NCI-H510A (cell line): ENCODE data around the gene C5orf46.
A peak's percentile ranks its signal among the peaks of the same experiment; 100 is the strongest.
"Not testable (repeated sequence)": the region's sequence is repeated elsewhere in the genome, so short reads cannot be mapped to it uniquely, and the experiment has no call there.

ENCODE experiments used
- DNase-seq: peaks from one replicate; lab custom pipeline; 2025; lab: John Stamatoyannopoulos, UW

The C5orf46 gene

DNA sequence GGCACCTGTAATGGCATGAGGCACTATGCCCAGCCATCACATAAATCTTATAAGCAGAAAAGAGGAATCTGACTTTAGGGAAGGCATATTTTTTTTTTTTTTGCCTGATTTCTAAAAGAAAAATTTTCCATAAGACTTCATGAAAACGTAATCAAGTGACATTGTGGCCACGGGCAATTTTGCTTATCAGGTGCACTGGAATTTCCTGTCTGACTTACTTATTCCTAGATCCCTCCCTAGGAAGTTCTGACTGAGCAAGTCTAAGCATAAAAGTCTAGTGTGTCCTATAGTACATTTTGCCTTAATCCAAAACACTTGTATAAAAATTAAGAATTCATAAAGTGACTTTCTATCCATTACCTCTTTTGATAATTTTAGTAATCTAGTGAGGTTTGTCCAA, 12.5 kb downstream of the C5orf46 start:
- DNase-seq, result no peak

DNA sequence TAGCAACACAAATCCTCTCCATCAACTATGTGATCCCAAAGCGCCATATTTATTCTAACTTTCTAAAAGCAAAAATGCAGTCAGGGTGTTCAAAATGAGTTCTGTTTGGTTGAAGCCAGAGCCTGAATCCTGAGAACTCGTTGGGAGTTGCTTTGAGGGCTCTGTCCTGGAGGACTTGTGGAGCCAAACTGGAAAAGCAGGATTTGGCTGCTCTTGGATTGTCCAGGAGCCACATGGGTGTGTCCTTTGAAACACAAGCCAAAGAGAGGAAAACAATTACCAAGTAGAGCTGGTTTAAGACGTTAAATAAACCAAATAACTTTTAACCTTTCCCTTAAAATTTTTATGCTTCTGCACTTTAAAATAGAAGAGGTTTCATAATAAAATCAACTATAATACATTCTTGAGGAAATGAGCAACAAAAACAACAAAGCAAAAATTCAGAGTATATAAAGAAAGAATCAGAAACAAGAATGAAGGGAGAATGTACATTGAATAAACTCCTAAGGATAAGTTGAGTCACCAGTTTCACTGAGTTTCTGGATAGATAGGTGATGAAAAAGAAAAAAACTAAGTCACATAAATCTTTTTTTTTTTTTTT, 13.5 kb downstream of the C5orf46 start:
- DNase-seq, result peak; percentile 91

DNA sequence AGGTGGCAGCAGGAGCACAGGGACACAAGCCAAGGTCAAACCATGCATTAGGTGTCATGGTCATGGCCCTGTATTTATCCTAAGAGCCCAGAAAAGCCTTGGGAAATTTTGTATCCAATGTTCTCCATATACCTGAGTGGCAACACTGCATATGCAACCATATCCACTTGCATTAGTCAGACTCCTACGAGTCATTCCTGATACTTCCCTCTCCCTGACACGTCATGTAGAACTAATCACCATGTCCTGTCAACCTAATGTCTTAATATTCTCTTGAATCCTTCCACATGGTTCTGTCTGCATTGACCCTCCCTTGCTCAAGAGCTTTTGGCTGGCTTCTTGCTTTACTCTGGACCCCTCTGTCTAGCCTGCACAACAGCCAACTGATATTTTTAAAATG, 18.4 kb downstream of the C5orf46 start:
- no peak for DNase-seq

DNA sequence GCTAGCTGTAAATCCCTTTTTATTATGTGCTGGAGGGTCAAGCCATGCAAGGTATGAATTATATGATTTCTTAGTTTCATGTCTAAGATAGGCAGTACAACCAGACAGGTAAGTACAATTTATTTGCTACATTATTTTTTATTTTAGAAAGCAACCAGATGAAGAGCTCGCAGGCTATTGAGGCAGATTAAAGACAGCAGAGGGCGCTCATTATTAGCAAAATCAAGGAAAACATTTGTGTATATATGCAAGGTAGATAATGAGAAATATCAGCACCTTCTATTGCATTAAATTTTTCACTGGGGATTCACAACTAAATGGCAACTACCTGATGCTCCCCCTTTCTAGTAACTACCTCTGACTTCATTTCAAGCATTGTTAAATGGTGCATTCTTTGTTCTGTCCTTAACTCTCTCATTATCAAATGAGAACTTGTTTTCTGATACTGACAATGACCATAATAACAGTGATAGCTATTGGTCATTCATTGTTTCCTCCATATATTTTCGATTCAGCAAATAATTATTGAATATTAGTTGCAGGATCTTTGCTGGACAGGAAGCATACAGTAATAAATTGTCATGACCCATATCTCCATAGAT, 19.2 kb downstream of the C5orf46 start:
- peak; percentile 2 for DNase-seq

DNA sequence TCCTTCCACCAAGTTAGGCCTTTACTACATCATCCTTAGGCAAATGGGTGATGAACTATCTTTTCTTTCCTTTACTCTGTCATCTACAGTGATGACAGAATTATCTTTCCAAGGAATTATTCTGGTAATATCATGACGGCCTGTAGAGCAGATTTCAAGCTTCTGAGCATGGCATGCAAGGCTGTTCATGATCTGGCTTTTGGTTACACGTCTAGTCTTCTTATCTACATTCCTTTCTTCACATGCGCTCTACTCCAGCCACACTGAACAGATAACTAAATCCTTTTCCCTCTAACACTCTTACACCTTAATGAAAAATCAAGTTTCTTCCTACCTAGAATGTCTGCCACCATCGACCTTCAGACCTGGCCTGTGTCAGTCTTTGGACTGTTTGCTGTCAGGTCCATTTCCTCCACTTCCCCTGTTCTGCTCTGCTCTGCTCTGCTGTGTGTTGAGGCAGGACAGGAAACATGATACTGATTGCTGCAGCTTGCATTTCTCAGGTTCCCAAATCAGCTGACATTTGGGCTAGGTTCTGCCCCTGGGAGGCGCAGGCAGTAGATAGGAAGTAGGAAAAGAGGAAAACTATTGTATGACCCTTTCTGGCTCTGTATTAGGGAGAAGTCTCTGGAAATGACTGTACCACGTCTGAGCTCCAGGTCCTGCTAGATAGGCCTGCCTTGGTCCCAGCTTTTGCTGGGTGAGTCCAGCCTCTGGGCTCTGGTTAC, 23.6 kb downstream of the C5orf46 start:
- DNase-seq, result no peak

DNA sequence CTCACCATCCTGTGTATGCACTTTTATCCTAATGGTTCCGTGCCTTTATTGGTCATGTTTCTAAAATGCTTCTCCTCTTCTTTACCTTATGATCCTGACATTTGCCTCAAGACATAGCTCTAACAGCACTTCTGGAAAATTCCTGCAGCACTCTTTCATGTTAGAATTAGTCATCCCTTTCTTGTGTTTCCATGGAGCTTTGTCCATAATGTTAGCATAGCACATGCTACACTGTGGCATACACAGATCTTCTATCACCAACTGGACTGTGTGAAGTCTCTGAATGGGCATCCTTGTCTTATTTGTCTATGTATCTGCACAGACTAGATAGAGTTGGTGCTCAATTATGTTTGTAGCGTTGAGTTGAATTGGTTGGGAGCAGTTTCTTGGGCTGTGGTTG, 25.9 kb downstream of the C5orf46 start:
- no peak for DNase-seq

DNA sequence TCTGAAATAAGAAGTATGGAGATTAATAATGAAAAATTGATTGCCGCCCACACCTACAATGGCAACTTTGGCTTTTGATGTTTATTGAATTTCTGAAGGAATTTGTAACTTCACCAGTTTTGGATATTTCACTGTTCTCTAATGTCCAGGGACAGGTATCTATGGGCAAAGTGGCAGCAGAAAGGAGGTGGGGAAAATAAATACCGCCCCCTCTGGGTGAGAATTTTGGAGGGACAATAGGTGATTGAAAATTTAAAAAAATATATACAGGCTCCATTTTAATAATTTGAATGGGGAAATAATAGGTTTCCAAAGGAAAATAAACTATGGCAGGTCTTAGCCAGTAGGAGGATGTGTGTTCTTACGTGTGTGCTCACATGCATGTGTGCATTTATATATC, 26.6 kb downstream of the C5orf46 start:
- DNase-seq, result no peak

DNA sequence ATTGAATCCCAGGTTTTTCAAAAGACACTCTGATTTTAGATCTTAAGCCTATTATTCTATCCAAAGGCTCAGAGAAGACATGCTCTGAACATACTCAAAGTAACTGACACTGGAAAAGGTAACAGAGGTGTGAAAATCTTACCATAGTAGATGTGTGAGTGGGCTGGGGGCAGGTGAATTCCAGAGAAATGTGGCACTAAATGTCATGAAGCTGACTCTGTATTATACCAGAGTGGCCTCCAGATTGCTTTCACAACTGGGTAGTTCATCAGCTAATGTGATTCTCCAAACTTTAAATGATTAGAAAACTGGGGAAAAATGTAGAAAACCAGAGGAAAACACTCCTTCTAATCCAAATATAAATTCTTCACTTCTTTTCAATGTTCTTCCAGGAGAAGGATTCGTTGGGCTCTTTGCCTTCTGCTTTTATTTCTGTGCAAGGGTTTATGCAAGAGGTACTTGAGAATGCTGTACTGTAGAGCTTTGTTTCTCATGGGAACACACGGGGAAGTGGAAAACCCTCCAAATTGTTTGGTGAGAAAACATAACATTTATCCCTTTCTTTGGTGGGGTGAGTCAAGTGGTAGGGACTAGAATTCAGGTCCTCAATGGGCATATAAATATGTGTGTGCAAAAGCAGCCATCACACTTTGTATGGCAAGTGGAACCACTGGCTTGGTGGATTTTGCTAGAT, 28.1 kb downstream of the C5orf46 start, which contains the start of gene SCGB3A2:
Gene SCGB3A2 (plus strand): TSS at position 646 of the 694 bp plus-strand sequence. CDS start 93 bp downstream, outside the sequence.
- DNase-seq, result no peak

DNA sequence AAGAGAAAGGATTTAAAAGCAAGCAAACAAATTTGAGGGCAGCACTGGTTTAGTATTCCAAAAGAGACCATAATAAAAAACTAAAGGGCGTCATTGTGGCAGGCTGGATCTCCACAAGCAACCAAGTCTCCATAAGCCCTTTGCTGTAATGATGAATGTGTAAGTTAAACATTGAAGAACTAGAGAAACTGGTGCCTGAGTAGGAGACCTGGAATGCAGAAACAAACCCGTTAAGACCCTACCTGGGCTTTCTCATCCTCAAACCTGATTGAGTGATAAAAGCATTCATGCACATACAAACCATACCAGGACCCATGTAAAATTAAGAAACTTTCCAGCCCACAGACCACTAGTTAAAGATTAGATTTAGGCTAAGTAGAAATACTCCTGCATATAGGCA, 29.7 kb downstream of the C5orf46 start:
- no peak for DNase-seq

DNA sequence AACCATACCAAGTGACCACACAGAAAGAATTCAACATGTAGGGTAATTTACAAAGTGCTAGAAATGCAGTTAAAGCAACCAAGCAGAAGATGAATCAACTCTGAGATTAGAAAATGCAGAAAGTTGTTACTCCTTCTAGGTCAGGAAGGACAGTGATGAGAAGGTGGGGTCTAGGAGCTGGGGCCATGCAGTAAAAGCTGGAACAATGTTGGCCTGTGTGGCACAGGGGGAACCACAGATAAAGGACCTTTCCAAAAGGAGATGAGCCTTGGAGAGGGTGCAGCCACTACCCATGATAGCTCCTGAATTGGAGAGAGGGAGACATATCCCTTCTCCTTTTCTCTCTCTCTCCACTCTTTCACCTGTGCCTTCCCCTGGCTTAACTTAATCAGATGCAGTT, 30.2 kb downstream of the C5orf46 start:
- no peak for DNase-seq

DNA sequence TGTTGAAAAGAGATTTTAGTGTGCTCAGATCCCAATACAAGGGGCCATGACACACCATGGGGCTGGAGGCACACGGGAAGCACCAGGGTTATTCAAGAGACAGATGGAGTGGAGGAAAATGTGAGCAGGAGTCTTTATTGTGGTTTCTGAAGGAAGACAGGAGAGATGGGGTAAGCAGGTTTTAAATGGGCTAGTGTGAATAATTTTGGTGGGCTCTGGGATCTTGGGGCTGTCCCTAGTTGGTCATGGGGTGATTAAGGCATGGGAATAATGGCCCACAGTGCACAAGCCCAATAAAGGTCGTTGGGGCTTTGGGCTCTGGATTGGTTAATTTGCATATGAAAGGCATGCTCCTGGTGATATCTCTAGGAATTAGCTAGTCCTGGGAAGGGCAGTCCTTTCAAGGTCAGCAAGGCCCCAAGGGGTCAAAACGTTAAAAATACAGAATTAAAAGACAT, 31.4 kb downstream of the C5orf46 start:
- DNase-seq, result no peak

DNA sequence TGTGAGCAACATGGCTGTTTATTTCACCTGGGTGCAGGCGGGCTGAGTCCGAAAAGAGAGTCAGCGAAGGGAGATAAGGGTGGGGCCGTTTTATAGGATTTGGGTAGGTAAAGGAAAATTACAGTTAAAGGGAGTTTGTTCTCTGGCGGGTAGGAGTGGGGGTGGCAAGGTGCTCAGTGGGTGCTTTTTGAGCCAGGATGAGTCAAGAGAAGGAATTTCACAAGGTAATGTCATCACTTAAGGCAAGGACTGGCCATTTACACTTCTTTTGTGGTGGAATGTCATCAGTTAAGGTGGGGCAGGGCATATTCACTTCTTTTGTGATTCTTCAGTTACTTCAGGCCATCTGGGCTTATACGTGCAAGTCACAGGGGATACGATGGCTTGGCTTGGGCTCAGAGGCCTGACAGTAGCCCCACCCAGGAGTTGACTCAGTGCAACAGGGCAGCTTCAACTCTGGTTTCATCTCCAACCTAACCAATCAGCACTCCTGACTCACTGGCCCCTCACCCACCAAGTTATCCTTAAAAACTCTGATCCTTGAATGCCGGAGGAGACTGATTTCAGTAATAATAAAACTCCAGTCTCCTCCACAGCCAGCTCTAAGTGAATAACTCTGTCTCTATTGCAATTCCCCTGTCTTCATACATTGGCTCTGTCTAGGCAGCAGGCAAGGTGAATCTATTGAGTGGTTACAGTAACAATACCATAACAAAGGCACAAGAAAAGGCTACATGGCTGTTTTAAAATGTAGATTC, 32.0 kb downstream of the C5orf46 start:
- not testable (repeated sequence) for DNase-seq

DNA sequence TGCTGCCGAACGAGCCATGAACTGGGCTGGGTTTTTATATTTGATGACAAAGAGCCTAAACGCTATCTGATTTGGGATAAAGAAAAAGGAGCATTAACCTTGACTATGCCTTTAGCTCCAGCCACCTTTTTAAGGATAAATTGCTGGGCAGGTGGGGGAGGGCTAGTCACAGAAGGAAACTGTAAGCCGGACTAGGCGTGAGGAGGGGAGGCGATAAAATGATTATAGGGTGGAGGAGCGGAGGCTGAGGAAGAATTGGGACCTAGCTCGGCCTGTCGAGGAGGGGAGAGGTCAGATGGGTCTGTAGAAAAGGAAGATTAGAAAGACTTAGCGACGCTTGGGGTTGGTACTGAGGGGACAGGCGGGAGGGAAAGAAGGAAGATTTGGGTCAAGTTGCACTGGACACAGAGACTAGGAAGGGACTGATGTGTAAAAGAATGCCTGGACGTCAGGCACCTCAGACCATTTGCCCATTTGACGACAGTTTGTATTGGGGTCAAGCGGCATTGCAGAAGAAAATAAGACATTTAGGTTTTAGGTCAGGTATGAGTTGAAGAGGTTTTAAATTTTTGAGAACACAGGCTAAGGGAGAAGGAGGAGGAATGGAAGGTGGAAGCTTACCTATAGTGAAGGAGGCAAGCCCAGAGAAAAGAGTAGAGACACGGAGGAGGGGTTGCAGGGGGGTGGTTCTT, 33.4 kb downstream of the C5orf46 start:
- not testable (repeated sequence) for DNase-seq

DNA sequence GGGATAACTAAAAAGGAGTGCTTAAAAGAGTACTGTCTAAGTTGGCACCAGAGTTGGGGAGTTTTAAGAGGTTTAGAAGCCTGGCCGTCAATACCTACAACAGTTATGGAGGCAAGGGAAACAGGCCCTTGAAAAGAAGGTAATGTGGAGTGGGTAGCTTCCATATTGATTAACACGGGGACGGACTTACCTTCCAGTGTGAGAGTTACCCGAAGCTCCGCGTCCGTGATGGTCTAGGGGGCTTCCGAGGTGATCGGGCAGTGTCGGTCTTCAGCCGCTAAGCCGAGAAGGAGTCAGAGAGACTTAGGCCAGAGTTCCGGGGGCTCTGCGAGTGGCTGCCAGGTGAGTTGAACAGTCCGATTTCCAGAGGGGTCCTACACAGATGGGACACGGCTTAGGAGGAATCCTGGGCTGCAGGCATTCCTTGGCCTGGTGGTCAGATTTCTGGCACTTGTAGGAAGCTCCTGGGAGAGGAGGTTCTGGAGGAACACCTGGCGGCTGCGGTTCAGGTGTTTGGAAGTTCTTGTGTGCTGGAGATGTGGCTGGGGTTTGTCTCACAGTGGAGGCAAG, 34.3 kb downstream of the C5orf46 start:
- DNase-seq, result not testable (repeated sequence)

DNA sequence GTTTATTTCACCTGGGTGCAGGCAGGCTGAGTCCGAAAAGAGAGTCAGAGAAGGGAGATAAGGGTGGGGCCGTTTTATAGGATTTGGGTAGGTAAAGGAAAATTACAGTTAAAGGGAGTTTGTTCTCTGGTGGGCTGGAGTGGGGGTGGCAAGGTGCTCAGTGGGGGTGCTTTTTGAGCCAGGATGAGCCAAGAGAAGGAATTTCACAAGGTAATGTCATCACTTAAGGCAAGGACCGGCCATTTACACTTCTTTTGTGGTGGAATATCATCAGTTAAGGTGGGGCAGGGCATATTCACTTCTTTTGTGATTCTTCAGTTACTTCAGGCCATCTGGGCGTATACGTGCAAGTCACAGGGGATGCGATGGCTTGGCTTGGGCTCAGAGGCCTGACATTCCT, 36.4 kb downstream of the C5orf46 start:
- not testable (repeated sequence) for DNase-seq

DNA sequence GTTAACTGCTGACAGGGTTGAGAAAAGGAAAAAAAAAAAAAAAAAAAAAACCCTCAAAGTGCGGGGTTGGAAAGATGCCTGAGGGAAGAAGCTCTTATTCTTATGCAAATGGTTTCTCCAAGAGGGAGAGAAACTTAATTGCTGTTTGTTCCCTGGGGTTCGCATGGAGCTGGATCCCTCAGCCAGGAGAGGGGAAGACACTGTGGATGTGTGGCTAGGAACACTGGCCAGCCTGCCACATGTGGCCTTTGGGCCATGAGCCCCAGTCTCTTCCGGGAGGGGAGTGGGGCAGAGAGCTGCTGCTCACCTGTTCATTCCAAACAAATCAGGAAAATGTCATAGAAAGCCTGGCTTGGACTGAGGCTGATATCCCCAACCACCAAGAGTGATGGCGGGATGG, 37.2 kb downstream of the C5orf46 start:
- no peak for DNase-seq

DNA sequence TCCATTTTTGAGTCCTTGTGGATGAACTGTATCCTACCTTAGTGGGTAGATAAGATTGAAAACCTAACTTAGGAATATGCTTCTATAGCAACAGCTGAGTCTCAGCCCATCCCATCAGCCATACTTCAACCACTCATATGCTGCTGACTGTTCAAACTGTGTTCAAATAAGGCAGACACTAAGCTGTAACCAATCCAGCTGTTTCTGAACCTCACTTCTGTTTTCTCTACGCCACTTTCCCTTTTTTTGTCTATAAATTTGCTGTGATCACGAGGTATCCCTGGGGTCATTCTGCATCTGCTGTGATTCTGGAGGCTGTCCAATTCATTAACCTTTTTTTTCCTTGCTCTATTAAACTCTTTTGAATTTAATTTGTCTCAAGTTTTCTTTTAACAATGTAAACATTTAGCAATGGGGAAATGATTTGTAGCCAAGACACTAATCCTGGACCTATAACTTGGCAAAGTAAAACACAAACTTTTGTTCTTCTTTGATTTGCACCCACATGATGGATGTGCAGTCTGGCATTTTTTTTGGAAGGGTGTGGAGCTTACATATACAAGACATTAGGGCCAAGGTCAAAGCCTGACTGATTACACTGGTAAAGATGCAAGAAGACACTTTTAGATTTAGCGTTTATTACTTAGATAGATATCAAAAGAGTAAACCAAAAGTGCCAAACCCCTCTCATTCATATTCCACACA, 42.7 kb downstream of the C5orf46 start:
- DNase-seq, result no peak

DNA sequence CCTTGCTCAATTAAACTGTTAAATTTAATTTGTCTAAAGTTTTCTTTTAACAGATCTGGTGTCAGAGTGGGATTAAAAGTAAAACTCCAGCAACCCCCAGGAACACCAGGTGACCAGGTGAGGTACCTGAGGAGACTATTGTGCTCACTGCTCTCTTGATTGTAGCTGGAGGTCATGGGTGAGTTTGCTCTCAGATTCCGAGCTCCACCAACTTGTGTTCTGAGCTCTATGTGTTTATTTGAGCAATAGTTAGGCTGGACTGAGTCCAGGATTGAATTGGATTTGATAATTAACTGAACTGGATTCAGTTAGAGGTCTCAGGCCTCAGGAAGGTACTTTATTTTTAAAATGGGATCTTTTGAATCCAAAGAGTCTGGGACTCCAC, 45.7 kb downstream of the C5orf46 start:
- DNase-seq, result no peak

DNA sequence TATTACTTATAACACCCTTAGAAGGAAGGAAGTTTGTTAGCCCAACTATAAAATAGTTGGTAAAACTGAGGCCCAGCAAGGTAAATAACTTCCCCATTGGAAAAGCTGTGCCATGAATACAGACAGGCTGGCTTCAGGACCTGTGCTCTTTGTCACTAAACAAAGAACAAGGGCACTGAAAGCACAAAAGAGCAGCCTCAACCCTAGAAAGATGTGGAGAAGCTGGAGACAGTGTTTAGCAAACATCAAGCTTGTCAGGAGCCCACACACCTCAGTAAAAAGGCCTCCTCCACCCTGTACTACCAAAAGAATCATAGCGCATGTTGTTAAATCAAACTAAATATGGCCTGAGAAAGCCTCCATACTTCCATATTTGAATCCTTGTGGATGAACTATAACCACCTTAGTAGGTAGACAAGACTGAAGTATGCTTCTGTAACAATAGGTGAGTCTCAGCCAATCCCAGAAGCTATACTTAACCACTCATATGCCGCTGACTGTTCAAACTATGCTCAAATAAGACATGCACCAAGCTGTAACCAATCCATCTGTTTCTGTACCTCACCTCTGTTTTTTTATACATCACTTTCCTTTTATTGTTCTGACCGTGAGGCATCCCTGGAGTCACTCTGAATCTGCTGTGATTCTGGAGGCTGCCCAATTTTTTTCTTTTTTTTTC, 46.2 kb downstream of the C5orf46 start:
- DNase-seq, result no peak

DNA sequence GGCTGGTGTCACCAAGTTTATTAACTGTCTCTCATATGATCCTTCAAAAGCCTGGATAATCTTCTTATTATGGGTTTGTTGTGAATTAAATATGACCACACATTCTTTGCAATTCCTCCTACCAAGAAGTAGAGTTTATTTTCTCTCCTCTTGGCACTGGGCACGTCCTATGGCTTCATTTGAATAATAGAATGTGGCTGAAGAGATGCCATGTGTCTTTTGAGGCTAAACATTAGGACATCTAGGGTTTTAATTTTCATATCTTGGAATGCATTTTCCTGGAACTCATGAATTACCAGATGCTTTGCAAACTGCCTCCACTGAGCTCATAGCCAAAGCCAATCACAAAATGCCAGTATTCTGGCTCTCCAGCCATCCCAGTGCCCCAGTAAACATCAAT, 47.8 kb downstream of the C5orf46 start:
- no peak for DNase-seq
